Measurements from ENCODE around the gene PTPN12. TPM values are rescaled to one million over a fixed set of nuclear protein-coding genes. Genes with fewer than 3 reads are reported as not detected.
"Not testable (repeated sequence)": the region's sequence is repeated elsewhere in the genome, so short reads cannot be mapped to it uniquely, and the experiment has no call there.

PTPN12 gene
- total RNA-seq (2014; rRNA removed; shearing (Covaris generic)) = 22.9 and 27.2 TPM in 2 replicates

DNA sequence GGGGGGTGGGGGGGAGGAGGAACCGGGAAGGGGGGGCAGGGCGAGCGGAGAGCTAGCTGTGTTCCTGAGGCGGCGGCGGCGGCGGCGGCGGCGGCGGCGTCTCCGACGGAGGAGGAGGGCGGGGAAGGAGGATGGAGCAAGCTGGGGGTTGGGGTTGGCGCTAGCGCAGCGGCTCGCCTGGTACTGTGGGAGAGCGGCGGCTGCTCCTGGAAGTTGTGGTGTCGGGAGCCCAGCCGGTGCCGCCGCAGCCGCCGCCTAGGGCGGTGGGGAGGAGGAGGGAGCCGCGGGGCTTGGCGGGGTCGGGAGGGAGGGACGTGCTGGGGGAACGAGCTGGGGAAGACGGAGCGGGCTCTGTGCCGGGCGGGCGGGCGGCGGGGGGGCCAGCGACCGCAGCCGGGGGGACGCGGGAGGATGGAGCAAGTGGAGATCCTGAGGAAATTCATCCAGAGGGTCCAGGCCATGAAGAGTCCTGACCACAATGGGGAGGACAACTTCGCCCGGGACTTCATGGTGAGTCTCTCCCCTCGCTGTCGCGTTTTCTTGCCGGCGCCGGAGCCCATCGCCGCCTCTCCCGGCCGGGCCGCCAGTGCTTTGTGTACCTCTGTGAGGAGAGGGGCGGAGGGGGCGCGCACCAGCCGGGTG is at the start of gene PTPN12:
Gene PTPN12, plus strand, starts transcription at position 160 of the 642 bp plus-strand sequence. Its CDS starts 252 bp downstream, at position 412.
- in situ Hi-C loops (cut with HindIII; ENCODE audit: low sequenced_read_pairs) = no loop called here
- DNase-seq (ENCODE audit: low spot score) = no peak

DNA sequence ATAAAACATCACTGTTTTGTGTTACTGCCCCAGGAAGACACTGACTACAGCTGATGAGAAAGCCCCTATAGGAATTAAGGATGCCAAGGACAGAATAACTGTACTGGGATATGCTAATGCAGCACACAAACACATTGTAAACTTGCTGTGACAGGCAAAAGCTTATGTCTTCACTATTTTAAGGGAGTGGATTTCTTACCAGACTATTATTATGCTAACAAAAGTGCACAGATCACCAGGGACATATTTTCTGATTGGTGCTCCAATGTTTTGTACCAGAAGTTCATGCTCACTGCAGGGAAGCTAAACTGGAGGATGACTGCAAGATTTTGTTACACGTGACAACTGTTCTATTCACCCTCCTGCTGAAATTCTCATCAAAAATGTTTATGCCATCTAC is 48.1 kb upstream of the PTPN12 start:
- in situ Hi-C loops (cut with HindIII; ENCODE audit: low sequenced_read_pairs) = no loop called here
- DNase-seq (ENCODE audit: low spot score) = no peak

DNA sequence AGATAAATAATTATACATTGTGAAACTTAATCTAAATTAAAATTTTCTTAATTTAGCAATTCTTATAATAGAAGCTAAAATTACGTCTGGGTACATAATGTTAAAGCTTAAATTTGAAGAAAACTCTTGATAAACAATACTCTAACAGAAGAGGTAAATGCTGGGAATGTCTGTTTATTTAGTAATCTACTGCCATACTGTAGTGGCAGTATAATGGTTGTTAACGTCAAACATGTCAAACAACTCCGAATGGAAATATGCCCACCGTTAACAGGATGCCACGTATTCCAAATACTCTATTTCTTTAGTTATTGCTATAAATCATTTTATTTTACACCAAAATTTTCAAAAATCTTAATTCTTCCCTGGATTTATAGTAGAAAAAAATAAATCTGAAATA is 40.0 kb upstream of the PTPN12 start:
- DNase-seq (ENCODE audit: low spot score) = no peak
- in situ Hi-C loops (cut with HindIII; ENCODE audit: low sequenced_read_pairs) = no loop called here

DNA sequence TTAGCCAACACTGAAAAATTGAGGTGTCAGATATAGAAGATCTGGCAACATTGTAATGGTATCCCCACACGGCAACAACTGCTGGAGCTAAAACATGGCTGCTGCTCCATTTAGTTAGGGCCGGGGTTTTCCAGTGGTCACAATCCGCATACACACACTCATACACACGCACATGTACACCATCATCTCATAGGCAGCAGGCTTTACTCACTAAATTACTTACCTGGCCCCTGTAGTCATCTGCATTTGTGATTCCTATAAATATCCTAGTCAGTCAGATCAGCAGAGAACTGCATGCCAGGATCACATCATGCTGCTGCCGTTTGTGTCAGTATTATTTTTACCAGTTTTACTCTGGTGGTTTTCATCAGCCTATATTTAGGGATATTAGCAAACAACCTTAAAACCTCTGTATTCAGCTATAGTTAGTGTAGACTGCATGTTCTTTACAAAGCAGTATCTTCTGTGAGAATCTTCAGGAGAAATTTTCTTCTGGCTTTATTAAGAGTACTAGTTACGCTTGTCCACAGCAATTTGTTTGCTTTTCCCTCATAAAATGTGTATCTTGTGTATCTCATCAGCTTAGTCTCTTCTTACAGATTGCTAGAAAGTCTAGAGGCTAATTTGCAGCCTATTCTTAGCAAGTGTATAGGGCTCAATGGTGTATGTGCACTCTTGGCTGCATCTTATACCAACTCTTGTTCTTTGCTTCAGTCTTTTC is 38.3 kb upstream of the PTPN12 start:
- in situ Hi-C loops (cut with HindIII; ENCODE audit: low sequenced_read_pairs) = no loop called here
- no peak for DNase-seq (ENCODE audit: low spot score)

DNA sequence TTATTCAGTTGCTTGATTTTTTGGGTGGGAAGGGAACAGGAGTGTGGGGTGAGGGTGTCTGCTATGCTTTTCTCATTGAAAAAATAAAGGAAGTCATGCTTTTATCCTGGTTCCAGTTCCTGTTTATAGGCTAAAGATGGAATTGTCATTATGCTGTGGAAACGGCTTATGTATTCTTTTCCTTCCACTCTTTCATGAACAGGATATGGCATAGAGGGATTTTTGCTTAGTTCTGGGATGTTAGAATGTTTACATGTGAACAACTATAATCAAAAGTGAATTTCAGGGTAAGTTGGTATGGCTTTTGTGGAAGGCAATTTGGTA is 35.9 kb upstream of the PTPN12 start:
- in situ Hi-C loops (cut with HindIII; ENCODE audit: low sequenced_read_pairs) = no loop called here

DNA sequence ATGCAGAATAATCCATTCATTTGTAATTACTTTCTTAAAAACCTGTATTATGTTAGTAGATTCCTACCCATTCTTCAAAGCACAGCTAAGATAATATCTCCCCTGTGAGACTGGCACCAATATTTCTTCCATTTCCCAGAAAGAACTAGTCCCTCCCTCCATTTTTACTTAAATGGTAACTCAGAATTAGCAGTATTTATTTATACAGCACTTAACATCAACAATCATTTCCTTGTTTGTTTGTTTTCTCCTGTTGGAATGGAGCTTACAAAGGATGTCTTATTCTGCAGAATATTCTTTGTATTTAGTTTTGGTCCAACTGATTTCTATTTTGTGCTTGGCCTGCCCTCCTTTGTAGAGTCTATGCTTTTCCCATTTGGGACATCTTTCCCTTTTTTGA is 32.1 kb upstream of the PTPN12 start:
- DNase-seq (ENCODE audit: low spot score) = no peak
- in situ Hi-C loops (cut with HindIII; ENCODE audit: low sequenced_read_pairs) = no loop called here

More for the DNA sequence above, 35.9 kb upstream of the PTPN12 start:
- no peak for DNase-seq (ENCODE audit: low spot score)

DNA sequence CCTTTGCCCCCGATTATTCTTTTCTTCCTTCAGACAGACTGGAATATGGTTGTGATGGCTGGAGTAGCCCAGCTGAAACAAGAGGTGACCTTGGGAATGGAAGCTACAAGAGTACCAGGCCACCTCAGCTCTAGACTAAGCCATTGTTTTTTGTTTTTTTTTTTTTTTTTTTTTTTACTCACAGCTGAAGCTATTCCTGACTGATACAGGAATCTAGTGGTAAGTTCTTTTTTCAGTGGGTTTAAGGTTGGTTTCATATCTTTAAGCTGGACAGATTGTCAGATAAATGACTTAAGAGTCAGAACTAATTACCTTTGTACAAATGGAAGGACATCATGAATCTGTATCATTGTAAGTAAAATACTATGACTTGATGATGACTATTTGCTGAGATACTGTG is 30.2 kb upstream of the PTPN12 start:
- in situ Hi-C loops (cut with HindIII; ENCODE audit: low sequenced_read_pairs) = no loop called here
- no peak for DNase-seq (ENCODE audit: low spot score)

DNA sequence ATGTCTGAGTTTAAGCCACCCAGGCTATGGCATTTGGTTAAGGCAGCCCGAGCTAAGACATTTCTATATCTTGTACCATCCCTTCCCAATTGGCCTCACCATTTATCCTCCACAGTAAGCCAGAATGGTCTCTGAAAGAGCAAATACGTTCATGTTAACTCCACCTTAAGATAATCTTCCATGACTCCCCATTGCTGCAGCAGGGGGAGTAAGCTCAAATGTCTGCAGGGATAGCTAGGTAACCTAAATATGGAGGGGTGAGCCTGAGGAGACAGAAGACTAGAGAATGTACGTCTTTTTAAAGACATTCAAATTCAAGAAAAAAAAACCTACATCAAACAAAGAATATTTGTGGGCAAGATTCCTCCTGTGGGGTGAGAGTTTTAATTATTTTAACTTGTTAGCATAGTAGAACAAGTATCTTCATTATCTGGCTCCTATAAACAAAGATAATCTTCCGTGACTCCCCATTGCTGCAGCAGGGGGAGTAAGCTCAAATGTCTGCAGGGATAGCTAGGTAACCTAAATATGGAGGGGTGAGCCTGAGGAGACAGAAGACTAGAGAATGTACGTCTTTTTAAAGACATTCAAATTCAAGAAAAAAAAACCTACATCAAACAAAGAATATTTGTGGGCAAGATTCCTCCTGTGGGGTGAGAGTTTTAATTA is 24.0 kb upstream of the PTPN12 start:
- DNase-seq (ENCODE audit: low spot score); in situ Hi-C loops (cut with HindIII; ENCODE audit: low sequenced_read_pairs): not testable (repeated sequence)

DNA sequence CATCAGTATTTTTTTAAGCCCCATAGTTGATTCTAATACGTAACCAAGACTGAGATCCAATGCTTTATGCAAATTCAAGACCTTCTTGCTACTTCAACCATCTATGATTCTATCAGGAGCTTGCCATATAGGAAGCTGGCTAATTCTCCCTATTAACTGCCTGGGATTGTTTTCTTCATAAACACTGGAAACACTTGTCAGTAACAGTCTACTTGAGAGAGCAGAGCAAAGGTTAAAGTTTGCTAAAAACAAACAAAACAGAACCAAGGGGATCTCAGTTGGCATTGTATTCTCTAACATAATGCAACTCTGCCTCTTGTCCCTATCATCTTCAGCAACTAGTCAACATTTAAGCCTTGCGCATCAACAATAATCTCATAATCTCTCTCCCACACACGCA is 21.0 kb upstream of the PTPN12 start:
- DNase-seq (ENCODE audit: low spot score) = no peak
- in situ Hi-C loops (cut with HindIII; ENCODE audit: low sequenced_read_pairs) = no loop called here

DNA sequence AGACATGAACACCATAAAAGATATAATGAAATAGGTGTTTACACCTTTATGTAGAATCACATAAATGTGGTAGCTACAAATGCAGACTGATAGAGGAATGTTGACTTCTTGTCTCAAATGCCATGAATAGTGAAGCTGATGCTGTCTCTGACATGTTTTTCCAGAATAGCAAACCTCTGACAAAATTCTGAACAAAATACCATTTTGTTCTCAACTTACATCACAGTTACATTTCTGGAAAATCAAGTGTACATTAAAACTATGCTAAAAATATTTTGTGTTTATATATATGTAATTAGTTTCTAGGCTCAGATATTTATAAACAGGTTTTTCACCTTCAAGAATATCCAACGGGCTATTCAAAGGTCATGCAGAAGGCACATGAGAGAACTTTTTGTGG is 16.8 kb upstream of the PTPN12 start:
- in situ Hi-C loops (cut with HindIII; ENCODE audit: low sequenced_read_pairs) = no loop called here
- DNase-seq (ENCODE audit: low spot score) = no peak

DNA sequence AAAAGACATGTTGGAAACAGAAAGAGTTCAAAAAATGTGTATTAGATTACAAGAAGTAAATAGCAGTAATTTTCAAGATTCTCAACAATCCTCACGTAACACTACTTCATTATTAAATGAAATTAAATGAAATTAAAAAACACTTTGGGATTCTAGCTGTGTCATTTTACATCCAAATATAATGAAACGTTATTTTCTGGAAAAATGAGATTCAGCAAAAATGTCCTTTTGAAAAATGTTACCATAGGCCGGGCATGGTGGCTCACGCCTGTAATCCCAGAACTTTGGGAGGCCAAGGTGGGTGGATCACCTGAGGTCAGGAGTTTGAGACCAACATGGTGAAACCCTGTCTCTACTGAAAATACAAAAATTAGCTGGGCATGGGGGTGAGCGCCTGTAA is 15.6 kb upstream of the PTPN12 start:
- DNase-seq (ENCODE audit: low spot score); in situ Hi-C loops (cut with HindIII; ENCODE audit: low sequenced_read_pairs): not testable (repeated sequence)

DNA sequence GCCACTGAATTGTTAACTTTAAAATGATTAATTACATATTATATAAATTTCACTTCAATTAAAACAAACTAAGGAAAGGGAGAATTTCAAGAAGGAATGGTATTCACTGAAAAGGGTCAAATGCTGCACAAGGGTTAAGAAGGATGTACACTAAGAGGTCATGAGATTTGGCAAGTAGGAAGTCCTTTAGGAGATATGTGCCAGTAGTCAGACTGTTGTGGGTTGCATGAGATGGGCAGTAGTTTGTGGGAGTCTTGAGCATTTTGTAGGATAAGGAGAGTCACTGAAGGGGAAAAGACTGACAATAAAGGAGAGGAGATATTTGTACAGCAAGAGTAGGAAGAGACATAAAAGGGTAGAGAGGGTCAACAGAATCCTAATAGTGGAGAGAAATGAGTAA is 12.4 kb upstream of the PTPN12 start:
- in situ Hi-C loops (cut with HindIII; ENCODE audit: low sequenced_read_pairs) = no loop called here

DNA sequence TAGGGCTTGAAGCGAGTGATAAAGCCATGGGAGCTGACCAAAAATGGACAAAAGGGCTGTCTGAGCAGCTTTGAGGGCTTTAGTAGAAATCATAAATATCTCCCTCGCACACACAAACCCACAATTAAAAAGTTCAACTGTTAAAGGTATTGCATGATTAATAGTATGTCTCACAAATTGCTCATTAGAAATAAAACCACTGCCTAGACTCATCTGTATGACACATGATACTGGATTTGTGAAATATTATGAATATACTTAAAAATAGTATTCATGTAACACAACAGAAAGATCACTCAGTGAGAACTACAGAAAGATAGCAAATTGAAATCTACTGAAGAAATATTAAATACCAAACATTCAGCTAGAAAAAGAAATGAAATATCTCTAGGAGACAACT is 11.9 kb upstream of the PTPN12 start:
- no peak for DNase-seq (ENCODE audit: low spot score)
- in situ Hi-C loops (cut with HindIII; ENCODE audit: low sequenced_read_pairs) = no loop called here

More for the DNA sequence above, 12.4 kb upstream of the PTPN12 start:
- no peak for DNase-seq (ENCODE audit: low spot score)

DNA sequence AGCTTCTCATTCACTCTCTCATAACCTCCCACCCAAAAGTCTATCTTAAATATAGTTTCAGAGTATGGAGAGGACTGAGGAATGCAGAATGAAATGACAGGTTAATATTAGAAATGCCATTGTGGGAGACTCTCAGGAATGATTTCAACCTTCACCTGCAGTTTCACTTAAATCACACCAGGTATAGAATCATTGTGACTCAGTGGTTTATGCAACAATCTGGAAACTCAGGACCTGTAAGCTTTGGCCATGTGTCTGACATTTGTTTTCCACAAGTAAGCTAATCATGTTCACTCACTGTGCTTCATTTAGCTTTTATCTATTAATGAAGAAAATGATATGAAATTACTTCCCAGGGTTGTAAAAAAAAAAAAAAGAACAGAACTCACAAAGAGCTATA is 8.7 kb upstream of the PTPN12 start:
- in situ Hi-C loops (cut with HindIII; ENCODE audit: low sequenced_read_pairs) = no loop called here

DNA sequence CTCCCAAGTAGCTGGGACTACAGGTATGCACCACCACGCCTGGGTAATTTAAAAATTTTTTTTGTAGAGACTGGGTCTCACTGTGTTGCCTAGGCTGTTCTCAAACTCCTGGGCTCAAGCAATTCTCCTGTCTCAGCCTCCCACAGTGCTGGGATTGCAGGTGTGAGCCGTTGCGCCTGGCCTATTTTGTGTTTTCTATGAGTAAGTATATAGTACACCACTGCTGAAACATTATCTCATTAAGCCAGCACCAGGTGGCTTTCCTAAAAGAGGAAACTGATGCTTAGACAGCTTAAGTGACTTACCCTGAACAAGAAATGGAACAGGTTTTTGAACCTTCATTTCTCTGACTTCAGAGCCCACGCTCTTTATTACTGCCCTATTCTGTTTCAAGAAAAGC is 7.8 kb upstream of the PTPN12 start:
- in situ Hi-C loops (cut with HindIII; ENCODE audit: low sequenced_read_pairs) = no loop called here
- DNase-seq (ENCODE audit: low spot score) = no peak

More for the DNA sequence above, 8.7 kb upstream of the PTPN12 start:
- DNase-seq (ENCODE audit: low spot score) = no peak

DNA sequence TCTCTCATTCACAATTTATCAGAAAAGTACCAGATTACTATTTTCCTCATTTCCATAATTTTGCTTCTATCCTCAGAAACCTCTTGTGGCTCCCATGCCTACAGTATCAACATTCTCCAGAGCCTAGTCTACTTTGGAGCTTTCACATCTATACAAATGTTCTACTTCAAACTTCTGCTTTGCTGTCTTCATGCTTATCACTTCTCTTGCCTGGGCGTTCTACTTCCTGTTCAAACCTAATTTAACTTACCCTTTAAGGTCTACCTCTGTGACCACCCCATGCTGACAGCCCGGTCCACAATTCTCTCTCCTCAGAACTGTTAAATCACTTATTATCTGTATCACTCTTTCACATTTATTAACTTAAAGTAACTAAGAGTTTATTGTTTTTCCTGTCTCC is 6.1 kb upstream of the PTPN12 start:
- DNase-seq (ENCODE audit: low spot score) = no peak
- in situ Hi-C loops (cut with HindIII; ENCODE audit: low sequenced_read_pairs) = no loop called here

DNA sequence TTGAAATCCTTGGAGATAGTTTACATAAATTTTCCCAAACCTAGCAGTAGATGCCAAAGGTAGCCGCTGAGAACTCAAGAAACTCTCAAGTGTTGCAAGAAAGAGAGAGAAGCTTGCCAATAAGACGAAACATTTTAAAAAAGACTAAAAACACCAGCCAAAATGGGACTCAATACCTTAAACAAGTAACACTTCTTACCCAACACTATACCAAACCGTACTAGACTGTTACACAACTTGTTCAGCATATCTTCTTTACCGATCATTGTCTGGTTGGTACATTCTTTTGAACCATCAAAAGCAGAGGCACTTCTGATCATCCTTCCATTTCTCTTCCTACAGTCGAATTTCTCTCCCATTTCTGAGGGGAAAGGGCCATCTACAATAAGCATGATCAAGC is 4.8 kb upstream of the PTPN12 start:
- in situ Hi-C loops (cut with HindIII; ENCODE audit: low sequenced_read_pairs) = no loop called here
- no peak for DNase-seq (ENCODE audit: low spot score)

DNA sequence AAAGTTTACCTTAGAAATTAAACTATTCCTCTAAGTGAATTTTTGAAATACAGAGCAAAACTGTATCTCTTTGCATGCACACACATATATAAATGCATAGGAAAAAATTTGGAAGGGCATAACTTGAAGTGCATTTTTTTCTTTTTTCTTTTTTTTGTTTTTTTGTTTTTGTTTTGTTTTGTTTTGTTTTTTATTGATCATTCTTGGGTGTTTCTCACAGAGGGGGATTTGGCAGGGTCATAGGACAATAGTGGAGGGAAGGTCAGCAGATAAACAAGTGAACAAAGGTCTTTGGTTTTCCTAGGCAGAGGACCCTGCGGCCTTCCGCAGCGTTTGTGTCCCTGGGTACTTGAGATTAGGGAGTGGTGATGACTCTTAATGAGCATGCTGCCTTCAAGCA is 4.4 kb upstream of the PTPN12 start:
- in situ Hi-C loops (cut with HindIII; ENCODE audit: low sequenced_read_pairs) = not testable (repeated sequence)

DNA sequence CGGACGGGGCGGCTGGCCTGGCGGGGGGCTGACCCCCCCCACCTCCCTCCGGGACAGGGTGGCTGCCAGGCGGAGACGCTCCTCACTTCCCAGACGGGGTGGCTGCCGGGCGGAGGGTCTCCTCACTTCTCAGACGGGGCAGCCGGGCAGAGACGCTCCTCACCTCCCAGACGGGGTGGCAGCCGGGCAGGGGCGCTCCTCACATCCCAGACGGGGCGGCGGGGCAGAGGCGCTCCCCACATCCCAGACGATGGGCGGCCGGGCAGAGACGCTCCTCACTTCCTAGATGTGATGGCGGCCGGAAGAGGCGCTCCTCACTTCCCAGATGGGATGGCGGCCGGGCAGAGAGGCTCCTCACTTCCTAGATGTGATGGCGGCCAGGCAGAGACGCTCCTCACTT is 3.0 kb upstream of the PTPN12 start:
- DNase-seq (ENCODE audit: low spot score); in situ Hi-C loops (cut with HindIII; ENCODE audit: low sequenced_read_pairs): not testable (repeated sequence)

More for the DNA sequence above, 4.4 kb upstream of the PTPN12 start:
- DNase-seq (ENCODE audit: low spot score) = not testable (repeated sequence)

DNA sequence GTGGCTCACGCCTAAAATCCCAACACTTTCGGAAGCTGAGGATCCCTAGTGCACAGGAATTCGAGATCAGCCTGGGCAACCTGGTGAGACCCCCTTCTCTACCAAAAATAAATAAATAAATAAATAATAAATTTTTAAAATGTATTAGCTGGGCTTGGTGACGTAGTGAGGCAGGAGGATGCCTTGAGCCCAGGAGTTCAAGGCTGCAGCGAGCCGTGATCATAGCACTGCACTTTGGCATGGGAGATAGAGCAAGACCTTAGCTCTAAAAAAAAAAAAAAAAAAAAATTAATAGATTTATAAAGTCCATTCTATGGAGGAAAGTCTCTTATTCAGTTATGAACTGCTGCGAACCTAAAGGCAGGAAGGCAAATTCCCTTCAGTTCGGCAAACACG is 1.1 kb upstream of the PTPN12 start:
- no peak for DNase-seq (ENCODE audit: low spot score)
- in situ Hi-C loops (cut with HindIII; ENCODE audit: low sequenced_read_pairs) = no loop called here
